OCI-LY1 (cell line): ENCODE data around the gene PLSCR4.

Experiments used
- CTCF ChIP-seq: fragments of 200-600 bp; sonication (generic), shearing (Covaris generic); IDR thresholded peaks from 2 replicates; pipeline ENCODE4 v1.5.1; 2017; ENCODE audit warnings: mild to moderate bottlenecking, antibody characterized with exemption, low read length, moderate library complexity, mixed read lengths
- EZH2 ChIP-seq: fragments of 200-600 bp; sonication (generic), shearing (Covaris generic); IDR thresholded peaks from 2 replicates; pipeline ENCODE4 v1.8.0; 2017; ENCODE audit warnings: borderline replicate concordance, mixed run types, mild to moderate bottlenecking, antibody characterized with exemption, low read length, moderate library complexity, mixed read lengths

GRCh38 chr3:146166415-146166821 lies 84.5 kb downstream of the PLSCR4 start:
- TF ChIP-seq CTCF (no peak), EZH2 (no peak)
